Measurements from ENCODE around the gene CFAP119.

DNA sequence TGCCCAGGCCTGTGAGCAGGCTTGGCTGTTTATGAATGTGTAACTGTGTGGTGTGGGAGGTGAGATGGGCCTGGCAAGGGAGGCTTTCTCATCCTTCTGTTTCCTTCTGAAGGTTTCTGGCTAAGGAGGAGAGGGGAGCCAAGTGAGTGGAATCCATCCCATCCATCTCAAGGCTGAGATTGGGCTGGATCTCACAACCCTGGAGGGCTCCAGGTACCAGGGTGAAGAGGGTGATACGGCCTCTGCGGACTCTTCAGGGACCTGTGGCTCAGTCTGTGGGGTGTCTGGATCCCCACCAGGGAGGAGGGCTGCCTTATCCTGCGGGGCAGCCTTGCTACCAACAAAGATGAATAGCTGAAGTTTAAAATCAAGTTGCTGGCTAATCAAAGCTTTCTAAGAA, 18.2 kb upstream of the CFAP119 start:
- TF ChIP-seq, protein P1, sequence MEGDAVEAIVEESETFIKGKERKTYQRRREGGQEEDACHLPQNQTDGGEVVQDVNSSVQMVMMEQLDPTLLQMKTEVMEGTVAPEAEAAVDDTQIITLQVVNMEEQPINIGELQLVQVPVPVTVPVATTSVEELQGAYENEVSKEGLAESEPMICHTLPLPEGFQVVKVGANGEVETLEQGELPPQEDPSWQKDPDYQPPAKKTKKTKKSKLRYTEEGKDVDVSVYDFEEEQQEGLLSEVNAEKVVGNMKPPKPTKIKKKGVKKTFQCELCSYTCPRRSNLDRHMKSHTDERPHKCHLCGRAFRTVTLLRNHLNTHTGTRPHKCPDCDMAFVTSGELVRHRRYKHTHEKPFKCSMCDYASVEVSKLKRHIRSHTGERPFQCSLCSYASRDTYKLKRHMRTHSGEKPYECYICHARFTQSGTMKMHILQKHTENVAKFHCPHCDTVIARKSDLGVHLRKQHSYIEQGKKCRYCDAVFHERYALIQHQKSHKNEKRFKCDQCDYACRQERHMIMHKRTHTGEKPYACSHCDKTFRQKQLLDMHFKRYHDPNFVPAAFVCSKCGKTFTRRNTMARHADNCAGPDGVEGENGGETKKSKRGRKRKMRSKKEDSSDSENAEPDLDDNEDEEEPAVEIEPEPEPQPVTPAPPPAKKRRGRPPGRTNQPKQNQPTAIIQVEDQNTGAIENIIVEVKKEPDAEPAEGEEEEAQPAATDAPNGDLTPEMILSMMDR (IDR thresholded peaks at IDR 0.05; ENCODE audit: poor library complexity, severe bottlenecking) = no peak
- no peak for TF ChIP-seq SMC3 (conservative IDR thresholded peaks at IDR 0.05; ENCODE audit: poor library complexity)
- TF ChIP-seq, protein P2, sequence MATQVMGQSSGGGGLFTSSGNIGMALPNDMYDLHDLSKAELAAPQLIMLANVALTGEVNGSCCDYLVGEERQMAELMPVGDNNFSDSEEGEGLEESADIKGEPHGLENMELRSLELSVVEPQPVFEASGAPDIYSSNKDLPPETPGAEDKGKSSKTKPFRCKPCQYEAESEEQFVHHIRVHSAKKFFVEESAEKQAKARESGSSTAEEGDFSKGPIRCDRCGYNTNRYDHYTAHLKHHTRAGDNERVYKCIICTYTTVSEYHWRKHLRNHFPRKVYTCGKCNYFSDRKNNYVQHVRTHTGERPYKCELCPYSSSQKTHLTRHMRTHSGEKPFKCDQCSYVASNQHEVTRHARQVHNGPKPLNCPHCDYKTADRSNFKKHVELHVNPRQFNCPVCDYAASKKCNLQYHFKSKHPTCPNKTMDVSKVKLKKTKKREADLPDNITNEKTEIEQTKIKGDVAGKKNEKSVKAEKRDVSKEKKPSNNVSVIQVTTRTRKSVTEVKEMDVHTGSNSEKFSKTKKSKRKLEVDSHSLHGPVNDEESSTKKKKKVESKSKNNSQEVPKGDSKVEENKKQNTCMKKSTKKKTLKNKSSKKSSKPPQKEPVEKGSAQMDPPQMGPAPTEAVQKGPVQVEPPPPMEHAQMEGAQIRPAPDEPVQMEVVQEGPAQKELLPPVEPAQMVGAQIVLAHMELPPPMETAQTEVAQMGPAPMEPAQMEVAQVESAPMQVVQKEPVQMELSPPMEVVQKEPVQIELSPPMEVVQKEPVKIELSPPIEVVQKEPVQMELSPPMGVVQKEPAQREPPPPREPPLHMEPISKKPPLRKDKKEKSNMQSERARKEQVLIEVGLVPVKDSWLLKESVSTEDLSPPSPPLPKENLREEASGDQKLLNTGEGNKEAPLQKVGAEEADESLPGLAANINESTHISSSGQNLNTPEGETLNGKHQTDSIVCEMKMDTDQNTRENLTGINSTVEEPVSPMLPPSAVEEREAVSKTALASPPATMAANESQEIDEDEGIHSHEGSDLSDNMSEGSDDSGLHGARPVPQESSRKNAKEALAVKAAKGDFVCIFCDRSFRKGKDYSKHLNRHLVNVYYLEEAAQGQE (IDR thresholded peaks at IDR 0.05; ENCODE audit: borderline replicate concordance) = no peak
- TF ChIP-seq EZH2 (IDR thresholded peaks at IDR 0.05; ENCODE audit: borderline replicate concordance, insufficient read depth, low read length, poor library complexity, severe bottlenecking) = no peak
- no peak for TF ChIP-seq POLR2AphosphoS5 (IDR thresholded peaks at IDR 0.05)
- no peak for TF ChIP-seq MXI1 (conservative IDR thresholded peaks at IDR 0.05; ENCODE audit: poor library complexity, severe bottlenecking)
- no peak for TF ChIP-seq EP300 (conservative IDR thresholded peaks at IDR 0.05; ENCODE audit: poor library complexity, severe bottlenecking)
- no peak for TF ChIP-seq RAD21 (conservative IDR thresholded peaks at IDR 0.05)
- no peak for TF ChIP-seq TAF1 (IDR thresholded peaks at IDR 0.05; ENCODE audit: low read depth)

Data from neural cell (in vitro differentiated cells).